NCI-H446 (cell line): ENCODE results near the gene RFX1.
"Not testable (repeated sequence)": the region's sequence is repeated elsewhere in the genome, so short reads cannot be mapped to it uniquely, and the experiment has no call there.

Source experiments
- DNase-seq, 2 experiments: peaks; one replicate each; lab custom pipeline; 2025; lab: John Stamatoyannopoulos, UW

The RFX1 gene

DNA sequence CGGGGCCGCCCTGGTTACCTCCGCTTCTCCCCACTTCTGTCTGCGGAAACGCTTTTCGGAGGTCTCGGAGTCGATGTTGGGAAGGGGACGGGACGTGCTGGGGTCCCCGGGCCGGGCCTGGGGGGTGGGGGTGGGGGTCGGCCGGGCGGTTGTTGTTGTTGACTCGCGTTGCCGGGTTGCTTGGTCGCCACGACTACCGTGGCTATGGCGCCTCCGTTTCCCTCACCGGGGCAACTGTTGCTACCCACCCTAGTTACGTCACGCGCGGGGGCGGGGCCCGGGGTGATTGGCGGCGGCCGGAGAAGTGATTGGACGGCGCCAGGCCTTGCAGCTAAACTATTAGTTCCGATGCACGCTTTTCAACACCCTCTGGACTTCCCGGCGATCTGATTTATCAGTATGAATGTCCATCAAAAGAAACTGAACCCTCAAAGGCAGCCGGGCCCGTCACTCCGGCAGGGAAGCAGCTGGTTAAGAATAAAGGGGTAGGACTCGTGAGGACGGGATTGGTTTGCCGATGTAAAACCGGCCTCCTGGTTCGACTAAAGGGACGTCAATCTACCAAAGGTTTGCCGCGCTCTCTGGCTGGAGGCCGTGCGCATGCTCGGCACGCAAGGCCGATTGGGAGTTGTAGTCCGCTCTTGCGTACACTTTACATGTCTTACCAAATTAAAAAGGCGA is at the start of gene RFX1:
Gene RFX1 (minus strand): TSS at position 236 of the 681 bp plus-strand sequence. CDS start 12,477 bp downstream, outside the sequence.
- DNase-seq, result peak; percentile 99 to 100

DNA sequence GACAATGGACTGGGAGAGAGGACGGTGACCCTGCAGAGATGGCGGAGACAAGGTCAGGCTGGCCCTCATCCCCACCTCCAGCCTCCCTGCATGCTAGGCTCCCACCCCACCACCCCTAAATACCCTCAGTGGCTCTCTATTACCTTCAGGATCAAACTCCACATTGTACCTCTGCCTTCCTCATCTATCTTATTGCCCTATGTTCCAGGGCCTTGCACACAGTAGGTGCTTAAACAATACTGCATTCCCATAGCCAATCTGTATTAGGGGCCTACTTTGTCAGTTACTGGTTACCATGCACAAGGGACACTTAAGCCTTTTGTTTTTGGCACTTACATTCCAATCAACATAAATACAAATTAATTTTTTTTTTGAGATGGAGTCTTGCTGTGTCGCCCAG is 49.3 kb upstream of the RFX1 start:
- DNase-seq, result no peak

DNA sequence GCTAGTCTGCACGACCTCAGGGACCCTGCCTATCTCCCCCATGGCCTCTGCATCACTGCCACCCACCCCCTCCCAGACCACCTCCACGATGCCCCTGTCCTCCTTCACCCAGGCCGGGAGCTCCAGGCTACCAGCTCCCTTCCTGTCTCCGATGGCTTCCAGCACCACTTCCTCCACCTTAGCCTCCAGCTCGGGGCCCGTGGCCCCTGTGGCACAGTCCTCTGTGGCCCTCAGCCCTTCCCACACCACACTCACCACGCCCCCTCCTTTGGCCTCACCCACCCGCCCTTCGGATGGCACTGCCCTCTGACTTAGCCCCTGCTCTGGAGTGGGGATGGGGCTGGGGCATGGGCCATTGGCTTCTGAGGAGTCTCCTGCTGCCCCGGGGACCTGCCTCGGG is 48.6 kb upstream of the RFX1 start:
- DNase-seq, result no peak

DNA sequence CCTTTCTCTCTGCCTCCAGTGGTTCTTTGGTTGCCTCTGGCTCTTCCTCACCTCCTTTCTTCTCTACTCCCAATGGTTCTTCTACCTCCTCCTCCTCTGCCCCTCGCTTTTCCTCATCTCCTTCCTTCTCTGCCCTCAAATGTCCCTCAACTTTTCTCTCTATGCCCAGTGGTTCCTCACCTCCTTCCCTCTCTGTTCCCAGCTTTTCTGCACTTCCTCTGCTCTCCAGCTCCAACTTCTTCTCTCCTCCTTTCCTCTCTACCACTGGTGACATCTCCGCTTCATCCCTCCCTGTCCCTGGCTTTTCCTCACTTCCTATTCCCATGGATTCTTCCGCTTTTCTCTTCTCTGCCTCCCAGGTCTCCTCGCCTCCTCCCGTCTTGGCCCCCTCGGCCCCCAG is 48.0 kb upstream of the RFX1 start:
- DNase-seq, result no peak

DNA sequence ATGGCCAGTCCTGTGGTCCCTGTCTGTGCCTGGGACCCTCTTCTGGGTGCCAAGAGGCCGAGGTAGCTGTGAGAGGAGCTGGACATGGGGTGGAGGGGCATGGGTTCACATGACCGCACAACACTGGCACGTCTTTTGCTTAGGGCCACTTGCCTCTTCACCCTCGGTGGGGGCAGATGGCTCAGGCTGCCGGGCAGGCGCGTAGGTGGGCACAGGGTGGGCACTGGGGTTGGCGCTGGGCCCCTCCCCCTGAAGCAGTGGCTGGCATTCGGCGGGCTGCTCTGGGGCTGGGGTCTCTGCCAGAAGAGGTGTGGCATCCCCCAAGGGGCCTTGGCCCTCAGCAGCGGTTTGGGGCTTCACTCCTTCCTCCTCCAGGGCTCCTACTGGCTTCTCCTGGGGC is 47.4 kb upstream of the RFX1 start:
- no peak for DNase-seq

DNA sequence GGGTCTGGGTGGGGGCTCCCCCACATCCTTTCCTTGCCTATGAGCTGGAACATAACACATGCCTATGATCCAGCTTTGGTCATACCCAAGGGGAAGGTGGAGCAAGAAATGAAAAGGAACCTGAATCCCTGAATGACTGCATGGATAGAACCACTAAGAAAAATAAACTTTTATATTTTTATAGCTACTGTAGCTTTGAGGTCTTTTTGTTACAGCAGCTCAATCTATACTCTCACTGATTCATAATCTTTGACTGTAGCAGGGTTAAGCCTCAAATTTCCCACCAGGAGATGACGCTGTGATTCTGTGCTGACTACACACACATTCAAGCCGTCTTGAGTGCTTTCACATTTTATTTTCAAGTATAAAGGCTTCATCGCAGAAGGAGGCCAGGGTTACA is 46.9 kb upstream of the RFX1 start:
- no peak for DNase-seq

DNA sequence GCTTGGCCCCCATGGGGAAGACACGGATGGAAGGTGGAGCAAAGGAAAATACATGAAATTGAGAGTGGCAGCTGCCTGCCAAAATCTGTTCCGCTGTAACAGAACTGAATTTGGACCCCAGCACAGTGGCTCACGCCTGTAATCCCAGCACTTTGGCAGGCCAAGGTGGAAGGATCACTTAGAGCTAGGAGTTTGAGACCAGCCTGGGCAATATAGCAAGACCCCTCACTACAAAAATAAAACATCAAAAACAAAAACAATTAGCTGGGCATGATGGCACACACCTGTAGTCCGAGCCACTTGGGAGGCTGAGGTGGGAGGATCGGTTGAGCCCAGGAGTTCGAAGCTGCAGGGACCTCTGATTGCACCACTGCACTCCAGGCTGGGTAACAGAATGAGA is 46.4 kb upstream of the RFX1 start:
- no peak for DNase-seq

DNA sequence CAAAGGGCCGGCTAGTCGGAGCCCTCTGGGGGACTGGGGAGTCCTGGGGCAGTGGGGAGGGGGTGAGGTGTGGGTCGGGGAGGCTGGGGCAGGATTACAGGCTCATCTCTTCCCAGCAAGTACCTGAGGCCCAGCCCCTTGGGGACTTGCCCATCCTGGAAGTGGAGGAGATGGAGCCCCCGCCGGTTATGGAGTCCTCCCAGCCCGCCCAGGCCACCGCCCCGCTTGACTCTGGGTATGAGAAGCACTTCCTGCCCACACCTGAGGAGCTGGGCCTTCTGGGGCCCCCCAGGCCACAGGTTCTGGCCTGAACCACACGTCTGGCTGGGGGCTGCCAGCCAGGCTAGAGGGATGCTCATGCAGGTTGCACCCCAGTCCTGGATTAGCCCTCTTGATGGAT is 45.9 kb upstream of the RFX1 start:
- DNase-seq, result no peak

DNA sequence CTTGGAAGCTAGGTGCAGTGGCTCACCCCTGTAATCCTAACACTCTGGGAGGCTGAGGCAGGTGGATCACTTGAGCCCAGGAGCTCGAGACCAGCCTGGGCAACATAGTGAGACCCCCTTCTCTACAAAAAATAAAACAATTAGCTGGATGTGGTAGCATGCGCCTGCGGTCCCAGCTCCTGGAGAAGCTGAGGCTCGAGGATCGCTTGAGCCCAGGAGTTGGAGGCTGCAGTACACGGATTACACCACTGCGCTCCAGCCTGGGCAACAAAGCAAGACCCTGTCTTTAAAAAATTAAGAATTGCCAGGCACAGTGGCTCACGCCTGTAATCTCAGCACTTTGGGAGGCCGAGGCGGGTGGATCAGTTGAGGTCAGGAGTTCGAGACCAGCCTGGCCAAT is 44.8 kb upstream of the RFX1 start:
- DNase-seq, result not testable (repeated sequence)

DNA sequence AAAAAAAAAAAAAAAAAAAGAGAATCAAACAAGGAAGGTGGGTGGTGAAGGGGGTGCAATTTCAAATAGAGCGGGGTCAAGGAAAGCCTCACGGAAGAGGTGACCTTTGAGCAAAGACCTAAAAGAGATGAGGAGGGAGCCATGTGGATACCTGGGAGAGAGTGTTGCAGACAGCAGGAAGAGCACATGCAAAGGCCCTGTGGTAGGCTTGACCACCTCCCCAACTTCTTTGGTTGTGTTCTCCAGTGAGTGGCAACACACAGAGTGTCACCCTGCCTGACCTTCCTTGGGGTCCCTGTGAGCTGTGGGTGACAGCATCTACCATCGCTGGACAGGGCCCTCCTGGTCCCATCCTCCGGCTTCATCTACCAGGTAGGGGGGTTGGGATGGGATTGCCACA is 44.4 kb upstream of the RFX1 start:
- no peak for DNase-seq

DNA sequence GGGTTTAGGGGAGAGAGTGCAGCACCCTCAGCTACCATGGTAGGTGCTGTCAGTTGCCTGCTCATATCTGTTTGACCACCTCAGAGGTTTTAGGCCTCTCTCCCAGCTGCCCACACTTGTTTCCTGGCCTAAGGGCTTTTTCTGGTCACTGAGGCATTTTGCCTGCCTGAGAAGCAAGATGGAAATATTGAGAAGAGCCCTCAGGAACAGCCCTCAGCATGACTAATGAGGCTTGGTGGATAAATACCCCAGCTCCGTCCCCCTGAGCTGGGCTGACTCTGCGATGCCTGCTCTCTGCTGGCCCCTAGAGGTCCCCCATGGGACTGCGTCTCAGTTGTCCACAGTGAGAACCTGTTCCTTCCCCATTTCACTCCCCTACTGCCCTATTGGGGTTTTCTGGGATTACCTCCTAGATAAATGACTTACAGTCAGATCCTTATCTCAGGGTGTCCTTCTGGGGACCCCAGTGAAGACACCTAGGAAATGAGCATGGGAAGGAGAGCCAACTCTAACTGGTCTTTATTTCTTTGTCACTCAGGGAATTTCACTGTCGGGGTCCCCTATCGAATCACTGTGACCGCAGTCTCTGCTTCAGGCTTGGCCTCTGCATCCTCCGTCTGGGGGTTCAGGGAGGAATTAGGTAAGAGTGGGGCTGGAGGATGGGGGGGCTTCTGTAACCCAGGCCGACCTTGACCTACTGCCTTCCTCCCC is 42.5 kb upstream of the RFX1 start:
- DNase-seq, result peak in 1 of 2 experiments; percentile 25

DNA sequence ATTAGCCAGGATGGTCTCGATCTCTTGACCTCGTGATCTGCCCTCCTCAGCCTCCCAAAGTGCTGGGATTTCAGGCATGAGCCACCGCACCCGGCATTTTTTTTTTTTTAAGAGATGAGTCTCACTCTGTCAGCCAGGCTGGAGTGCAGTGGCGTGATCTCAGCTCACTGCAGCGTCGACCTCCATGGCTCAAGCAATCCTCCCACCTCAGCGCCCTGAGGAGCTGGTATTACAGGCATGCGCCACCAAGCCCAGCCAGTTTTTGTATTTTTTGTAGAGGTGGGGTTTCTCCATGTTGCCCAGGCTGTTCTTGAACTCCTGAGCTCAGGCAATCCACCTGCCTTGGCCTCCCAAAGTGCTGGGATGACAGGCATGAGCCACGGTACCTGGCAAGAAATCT is 41.7 kb upstream of the RFX1 start:
- not testable (repeated sequence) for DNase-seq

DNA sequence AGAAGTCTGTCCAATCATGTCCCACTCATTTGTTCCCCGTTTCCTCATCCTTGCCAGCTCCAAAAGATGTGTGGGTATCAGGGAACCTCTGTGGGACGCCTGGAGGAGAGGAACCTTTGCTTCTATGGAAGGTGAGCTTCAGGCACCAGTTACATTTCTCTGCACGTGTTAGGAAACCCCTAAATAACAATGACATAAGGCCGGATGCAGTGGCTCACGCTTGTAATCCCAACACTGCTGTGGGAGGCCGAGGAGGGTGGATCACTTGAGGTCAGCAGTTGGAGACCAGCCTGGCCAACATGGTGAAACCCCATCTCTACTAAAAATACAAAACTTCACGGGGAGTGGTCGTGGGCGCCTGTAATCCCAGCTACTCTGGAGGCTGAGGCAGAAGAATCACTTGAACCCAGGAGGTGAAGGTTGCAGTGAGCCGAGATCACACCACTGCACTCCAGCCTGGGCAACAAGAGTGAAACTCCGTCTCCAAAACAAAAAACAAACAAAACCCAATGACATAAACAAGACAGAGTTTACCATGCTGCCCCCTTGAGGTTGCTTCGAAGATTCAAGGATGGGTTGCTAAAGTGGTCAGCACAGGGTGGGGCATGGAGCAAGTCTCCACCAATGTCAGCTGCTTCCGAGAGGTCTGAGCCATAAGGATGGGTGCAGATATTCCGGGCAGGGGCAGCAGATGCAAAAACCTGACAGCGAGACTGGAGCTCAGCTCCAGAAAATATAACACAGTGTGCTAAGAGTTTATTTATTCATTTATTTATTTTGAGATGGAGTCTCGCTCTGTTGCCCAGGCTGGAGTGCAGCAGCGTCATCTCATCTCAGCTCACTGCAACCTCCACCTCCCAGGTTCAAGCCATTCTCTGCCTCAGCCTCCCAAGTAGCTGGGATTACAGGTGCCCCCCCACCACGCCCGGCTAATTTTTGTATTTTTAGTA is 36.8 kb upstream of the RFX1 start:
- peak; percentile 16 to 56 for DNase-seq

DNA sequence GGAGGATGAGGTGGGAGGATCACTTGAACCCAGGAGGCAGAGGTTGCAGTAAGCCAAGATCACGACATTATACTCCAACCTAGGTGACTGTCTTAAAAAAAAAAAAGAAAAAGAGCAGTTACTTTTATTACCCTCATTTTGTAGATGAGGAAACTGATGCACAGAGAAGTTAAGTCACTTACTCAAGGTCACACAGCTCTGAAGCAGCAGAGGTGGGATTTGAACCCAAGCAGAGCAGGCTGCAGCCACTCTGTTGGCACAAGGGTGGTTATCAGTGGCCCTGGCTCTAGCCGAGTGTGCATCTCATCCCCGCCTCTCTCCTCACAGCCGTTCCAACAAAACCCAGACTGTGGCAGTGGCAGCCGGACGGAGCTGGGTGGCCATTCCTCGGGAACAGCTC is 33.1 kb upstream of the RFX1 start:
- no peak for DNase-seq

DNA sequence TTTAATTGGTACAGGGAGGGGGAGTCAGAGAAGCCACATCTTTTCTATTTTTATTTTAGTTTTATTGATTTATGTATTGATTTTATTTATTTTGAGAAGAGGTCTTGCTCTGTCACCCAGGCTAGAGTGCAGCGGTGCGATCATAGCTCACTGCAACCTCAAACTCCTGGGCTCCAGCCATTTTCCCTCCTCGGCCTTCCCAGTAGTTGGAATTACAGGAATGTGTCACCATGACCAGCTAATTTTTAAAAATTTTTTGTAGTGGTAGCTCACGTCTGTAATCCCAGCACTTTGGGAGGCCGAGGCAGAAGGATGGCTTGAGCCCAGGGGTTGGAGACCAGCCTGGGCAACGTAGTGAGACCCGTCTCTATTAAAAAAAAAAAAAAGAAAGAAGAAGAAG is 29.6 kb upstream of the RFX1 start:
- DNase-seq, result no peak

DNA sequence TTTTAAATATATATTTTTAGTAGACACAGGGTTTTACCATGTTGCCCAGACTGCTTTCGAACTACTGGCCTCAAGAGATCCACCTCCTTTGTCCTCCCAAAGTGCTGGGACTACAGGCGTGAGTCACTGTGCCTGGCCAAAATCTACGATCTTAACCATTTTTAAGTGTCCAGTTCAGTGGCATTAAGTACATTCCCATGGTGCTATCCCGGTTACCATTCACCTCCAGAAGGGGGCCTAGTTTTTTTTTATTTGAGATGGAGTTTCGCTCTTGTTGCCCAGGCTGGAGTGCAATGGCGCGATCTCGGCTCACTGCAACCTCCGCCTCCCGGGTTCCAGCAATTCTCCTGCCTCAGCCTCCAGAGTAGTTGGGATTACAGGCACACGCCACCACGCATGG is 29.0 kb upstream of the RFX1 start:
- not testable (repeated sequence) for DNase-seq

DNA sequence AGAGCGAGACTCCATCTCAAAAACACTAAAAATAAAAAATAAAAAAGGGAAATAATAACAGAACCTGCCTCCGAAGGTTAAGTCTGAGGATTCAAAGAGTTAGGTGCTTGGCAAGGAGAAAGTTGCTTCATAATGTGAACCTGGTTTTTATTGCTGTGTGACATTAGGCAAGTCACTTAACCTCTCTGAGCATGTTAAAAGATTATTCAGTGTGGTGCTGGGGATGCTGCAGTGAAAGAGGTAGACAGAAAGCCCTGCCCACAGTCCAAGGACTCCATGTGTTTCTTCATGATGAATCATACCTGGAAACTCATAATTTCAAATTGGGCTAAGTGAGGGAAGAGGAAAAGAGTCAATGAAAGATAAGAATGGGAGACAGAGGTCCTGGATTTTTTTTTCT is 27.8 kb upstream of the RFX1 start:
- no peak for DNase-seq

DNA sequence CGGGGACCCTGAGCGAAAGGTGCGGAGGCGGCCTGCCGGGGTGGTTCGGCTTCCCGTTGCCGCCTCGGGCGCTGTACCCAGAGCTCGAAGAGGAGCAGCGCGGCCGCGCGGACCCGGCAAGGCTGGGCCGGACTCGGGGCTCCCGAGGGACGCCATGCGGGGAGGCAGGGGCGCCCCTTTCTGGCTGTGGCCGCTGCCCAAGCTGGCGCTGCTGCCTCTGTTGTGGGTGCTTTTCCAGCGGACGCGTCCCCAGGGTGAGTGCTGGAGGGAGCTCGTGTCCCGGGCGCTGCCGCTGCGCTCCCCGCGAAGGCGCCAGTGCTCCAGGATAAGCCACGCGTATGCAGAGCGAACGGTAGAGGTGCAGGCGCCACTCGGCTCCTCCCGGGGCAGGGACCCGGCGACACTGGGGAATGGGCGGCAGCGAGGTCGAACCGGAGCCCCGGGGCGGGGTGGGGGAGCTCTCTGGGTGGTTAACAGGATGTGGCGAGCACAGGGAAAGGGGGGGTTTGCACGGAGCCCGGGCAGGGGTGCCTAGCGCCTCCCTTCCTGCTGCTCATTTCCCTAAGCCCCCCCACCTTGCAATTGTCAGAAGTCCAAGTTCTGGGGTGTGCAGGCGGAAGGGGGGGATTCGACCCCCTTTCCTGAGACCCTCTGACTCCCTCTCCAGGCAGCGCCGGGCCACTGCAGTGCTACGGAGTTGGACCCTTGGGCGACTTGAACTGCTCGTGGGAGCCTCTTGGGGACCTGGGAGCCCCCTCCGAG is 25.8 kb upstream of the RFX1 start, which contains the start of gene IL27RA:
Gene IL27RA (plus strand): TSS at position 44 of the 762 bp plus-strand sequence. CDS start 111 bp downstream, at position 155.
- peak; percentile 24 to 56 for DNase-seq

DNA sequence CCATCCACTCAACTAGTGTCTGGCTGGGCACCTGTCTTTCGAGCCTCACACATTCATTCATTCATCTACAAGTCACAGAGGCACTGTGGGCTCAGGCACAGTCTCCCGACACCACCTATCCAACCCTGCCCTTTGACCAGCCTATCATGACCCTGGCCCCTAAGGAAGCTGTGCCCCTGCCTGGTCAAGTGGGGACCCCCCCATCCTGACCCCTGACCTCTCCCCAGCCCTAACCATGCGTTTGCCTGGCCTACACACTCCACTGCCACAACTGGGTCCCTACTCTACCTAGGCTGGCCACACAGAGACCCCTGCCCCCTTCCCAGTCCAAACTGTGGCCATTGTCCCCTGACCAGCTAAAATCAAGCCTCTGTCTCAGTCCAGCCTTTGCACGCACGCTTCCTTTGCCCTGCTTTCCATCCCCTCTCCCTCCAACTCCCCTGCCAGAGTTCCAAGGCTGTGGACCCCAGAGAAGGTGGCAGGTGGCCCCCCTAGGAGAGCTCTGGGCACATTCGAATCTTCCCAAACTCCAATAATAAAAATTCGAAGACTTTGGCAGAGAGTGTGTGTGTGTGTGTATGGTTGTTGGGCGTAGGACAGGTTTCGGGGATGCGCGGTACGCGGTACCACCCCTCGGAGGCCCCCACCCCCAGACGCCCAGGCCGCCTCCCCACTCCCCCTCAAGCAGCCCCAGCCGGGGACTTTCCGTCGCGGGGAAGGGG is 25.0 kb upstream of the RFX1 start:
- no peak for DNase-seq

DNA sequence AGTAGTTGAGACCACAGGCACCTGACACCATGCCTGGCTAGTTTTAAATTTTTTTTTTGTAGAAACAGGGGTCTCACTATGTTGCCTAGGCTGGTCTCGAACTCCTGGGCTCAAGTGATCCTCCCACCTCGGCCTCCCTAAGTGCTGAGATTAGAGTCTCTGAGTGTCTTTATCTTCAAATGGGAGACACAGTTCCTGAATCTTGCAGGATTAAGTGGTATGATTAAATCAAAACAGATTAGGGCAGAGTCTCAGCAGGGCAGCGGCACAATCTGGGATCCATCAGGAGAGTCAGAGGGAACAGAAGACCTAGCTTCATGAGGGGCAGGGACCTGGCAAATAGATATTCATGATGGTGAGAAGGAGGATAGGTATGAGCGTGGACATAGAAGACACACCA is 22.8 kb upstream of the RFX1 start:
- DNase-seq, result no peak

DNA sequence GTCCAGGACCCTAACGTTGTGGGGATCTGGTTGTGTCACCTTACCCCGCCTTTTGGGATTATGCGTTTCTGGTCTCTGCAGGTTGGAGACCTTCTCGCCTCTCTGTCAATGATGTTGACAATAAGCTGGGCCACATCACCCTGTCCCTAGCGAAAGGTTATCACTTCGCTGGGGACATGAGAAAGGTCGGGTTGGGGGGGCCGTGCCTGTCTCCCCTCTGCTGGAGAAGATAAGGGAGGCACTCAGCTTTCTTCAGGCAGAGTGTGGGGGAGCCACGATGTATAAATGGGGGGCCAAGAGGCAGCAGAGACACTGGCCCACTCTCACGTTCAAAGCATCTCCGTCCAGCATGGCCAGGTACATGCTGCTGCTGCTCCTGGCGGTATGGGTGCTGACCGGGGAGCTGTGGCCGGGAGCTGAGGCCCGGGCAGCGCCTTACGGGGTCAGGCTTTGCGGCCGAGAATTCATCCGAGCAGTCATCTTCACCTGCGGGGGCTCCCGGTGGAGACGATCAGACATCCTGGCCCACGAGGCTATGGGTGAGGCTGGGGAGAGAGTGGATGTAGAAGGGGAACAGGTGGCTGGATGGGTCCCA is 21.8 kb upstream of the RFX1 start, which contains the start of gene RLN3:
Gene RLN3 (plus strand): TSS at position 293 of the 595 bp plus-strand sequence. CDS start 57 bp downstream, at position 350.
- no peak for DNase-seq
